ENCODE measurements around the gene TNFRSF19.

Gene TNFRSF19

DNA sequence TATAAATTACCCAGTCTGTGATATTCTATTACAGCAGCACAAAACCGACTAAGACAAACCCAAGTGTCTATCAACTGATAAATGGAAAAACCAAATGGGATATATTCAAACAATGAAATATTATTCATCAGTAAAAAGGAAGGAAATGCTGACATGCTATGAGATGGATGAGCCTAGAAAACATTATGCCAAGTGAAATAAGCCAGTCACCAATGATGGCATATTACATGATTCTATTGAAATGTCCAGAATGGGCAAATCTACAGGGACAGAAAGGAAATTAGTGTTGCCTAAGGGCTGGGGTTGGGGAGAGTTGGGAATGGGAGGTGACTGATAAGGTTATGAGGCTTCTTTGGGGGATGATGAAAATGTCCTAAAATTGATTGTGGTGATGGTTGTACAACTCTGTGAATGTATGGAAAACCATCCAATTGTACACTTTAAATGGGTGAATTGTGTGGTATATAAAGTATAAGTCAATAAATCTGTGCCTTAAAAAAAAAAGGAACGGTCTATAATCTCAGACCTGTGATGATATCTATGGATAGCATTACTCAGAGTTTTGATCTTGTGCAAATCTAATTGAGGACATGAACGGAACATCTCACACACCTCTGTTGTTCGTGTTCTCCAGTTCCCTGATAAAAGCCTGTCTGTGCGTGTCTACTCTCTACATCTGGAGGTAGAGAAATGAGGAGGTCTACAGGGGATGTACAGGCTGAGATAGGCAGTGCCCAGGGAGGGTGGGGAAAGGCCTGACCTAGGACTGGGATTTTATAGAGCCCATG, 49.0 kb downstream of the TNFRSF19 start:
- H3K4me3 ChIP-seq (ENCODE audit: low read depth, low read length), result no peak overlapping the region
- TF ChIP-seq, protein P1, sequence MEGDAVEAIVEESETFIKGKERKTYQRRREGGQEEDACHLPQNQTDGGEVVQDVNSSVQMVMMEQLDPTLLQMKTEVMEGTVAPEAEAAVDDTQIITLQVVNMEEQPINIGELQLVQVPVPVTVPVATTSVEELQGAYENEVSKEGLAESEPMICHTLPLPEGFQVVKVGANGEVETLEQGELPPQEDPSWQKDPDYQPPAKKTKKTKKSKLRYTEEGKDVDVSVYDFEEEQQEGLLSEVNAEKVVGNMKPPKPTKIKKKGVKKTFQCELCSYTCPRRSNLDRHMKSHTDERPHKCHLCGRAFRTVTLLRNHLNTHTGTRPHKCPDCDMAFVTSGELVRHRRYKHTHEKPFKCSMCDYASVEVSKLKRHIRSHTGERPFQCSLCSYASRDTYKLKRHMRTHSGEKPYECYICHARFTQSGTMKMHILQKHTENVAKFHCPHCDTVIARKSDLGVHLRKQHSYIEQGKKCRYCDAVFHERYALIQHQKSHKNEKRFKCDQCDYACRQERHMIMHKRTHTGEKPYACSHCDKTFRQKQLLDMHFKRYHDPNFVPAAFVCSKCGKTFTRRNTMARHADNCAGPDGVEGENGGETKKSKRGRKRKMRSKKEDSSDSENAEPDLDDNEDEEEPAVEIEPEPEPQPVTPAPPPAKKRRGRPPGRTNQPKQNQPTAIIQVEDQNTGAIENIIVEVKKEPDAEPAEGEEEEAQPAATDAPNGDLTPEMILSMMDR (IDR thresholded peaks at IDR 0.05; ENCODE audit: borderline replicate concordance, insufficient read depth, low read depth, low read length), result no peak

DNA sequence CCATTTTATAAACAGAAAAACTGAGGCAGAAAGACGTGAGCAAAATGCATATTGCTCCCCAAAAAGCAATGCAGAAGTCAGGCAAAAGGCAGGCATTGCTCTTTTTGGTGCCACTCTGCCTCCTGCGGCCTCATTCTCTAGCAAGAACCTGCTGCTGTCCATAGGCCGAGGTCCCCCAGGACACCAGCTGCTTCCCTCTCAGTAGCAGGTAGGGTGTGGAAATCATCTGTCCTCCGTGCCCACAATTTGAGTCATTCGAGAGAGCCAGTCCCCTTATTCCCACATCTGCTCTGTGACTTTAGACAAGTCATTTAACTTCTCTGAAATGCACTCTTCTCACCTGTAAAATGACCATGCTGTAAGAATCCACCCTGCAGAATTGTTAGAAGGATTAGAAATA, 50.0 kb downstream of the TNFRSF19 start:
- TF ChIP-seq, protein P1 (IDR thresholded peaks at IDR 0.05; ENCODE audit: borderline replicate concordance, insufficient read depth, low read depth, low read length), result no peak
- no peak overlapping the region for H3K4me3 ChIP-seq (ENCODE audit: low read depth, low read length)

DNA sequence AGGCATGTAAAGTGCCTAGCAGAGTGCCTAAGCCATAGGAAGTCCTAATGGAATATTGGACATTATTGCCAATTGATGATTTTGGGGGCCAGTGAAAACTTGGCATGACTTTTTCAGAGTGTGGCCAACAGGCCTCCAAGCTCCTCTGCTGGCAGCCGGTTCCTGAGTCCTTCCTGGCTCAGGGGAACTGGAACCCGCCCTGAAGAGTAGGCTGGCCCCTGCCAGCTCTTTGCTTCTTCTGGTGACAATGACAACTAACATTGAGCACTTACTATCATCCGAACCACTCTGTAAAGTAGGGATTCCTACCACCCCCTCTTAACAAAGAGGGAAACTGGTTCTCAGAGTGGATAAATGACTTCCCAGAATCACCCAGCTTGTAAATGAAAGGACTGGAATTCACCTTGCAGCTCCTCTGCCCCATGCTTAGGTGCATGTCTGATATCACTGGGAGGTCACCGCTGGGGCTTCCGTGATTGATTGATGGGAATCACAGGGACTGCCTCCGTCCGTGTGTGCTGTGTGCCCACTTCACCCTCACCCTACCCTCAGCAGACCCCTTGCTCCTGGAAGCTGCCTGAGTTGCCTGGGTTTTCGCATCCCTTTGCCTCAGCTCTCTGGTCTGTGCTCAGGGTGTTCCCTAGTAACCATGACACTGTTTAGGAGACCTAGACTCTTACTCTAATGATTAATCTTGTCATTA, 50.6 kb downstream of the TNFRSF19 start:
- TF ChIP-seq, protein P1 (IDR thresholded peaks at IDR 0.05; ENCODE audit: borderline replicate concordance, insufficient read depth, low read depth, low read length), result no peak

DNA sequence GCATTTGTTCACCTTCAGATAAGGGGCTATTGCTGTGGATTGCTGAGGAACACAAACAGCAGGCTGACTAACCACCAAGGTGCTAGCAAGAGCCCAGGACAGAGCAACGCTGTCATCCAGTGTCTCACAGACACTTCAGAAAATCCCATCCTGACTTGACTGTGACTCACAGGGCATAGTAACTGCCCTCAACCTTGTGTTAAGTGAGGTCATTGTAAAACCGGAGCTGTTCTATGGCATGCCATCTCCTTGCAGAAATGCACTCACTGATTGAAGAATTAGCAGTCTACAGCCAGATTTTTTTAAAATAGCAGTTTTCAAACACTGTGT, 51.1 kb downstream of the TNFRSF19 start:
- H3K4me3 ChIP-seq (ENCODE audit: low read depth, low read length), result no peak overlapping the region

More for the DNA sequence above, 50.6 kb downstream of the TNFRSF19 start:
- H3K4me3 ChIP-seq (ENCODE audit: low read depth, low read length), result no peak overlapping the region

DNA sequence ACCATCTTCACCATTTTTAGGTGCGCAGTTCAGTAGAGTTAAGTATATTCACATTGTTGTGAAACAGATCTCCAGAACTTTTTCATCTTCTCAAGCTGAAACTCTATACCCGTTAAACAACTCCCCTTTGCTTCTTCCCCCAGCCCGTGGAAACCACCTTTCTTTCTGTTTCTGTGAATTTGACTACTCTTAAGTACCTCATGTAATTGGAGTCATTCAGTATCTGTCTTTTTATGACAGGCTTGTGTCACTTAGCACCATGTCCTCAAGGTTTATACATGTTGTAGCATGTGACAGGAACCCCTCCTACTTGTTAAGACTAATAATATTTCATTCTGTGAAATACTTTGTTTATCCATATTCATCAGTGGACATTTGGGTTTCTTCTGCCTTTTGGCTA, 52.8 kb downstream of the TNFRSF19 start:
- H3K4me3 ChIP-seq (ENCODE audit: low read depth, low read length), result no peak overlapping the region
- TF ChIP-seq, protein P1 (IDR thresholded peaks at IDR 0.05; ENCODE audit: borderline replicate concordance, insufficient read depth, low read depth, low read length), result no peak

More for the DNA sequence above, 51.1 kb downstream of the TNFRSF19 start:
- TF ChIP-seq, protein P1 (IDR thresholded peaks at IDR 0.05; ENCODE audit: borderline replicate concordance, insufficient read depth, low read depth, low read length), result no peak

DNA sequence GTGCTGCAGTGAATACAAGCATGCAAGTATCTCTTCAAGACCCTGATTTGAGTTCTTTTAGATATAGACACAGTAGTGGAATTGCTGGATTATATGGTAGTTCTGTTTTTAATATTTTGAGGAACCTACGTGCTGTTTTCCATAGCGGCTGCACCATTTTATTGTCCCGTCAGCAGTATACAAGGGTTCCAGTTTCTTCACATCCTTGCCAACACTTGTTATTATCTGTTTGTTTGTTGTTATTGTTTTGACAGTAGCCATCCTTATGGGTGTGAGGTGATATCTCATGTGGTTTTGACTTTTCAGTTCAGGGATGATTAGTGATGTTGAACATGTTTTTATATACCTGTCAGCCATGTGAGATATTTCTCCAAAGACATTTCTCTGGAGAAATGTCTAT, 53.2 kb downstream of the TNFRSF19 start:
- TF ChIP-seq, protein P1 (IDR thresholded peaks at IDR 0.05; ENCODE audit: borderline replicate concordance, insufficient read depth, low read depth, low read length), result no peak
- H3K4me3 ChIP-seq (ENCODE audit: low read depth, low read length), result no peak overlapping the region

DNA sequence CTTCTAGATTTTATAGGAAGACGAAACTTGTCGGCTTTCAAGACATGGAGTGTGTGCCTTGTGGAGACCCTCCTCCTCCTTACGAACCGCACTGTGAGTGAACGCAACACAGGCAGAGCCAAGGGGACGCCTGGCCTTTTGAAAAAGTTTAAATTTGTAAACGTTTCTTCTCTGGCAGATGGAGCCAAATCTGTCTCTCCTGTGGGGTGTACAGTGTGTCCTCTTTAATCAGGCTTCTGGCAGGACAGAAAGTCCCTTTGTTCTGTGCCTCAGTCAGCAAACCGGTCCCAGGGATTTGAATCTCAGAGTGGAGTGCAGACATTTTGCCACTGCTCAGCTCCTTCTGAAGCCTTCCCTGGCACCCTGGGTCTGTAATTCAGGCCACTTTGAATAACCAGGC, 56.5 kb downstream of the TNFRSF19 start:
- no peak overlapping the region for H3K4me3 ChIP-seq (ENCODE audit: low read depth, low read length)
- TF ChIP-seq, protein P1 (IDR thresholded peaks at IDR 0.05; ENCODE audit: borderline replicate concordance, insufficient read depth, low read depth, low read length), result no peak

Measured in GM12875 (cell line).